SJSA1 (cell line): ENCODE results near the gene ABCC6. TPM values are rescaled to one million over a fixed set of nuclear protein-coding genes. Genes with fewer than 3 reads are reported as not detected.

Experiments
- DNase-seq, 2 experiments: peaks; one replicate each; pipeline ENCODE4 v3.0.0-alpha.2; 2015 to 2020; ENCODE audit warnings: low spot score in 2 of 2, low read depth in 1 of 2
- H3K27ac ChIP-seq: fragments of 250-450 bp; sonication (Bioruptor Pico); 2 replicates; pipeline ENCODE4 v1.5.1; 2020; ENCODE audit warnings: mild to moderate bottlenecking, moderate library complexity
- H3K27me3 ChIP-seq: fragments of 250-450 bp; sonication (Bioruptor Pico); replicated peaks from 2 replicates; pipeline ENCODE4 v1.5.1; 2020; ENCODE audit warnings: mild to moderate bottlenecking, moderate library complexity
- H3K36me3 ChIP-seq: fragments of 250-450 bp; sonication (Bioruptor Pico); 2 replicates; pipeline ENCODE4 v1.5.1; 2020; ENCODE audit warnings: mild to moderate bottlenecking
- H3K4me1 ChIP-seq: fragments of 250-450 bp; sonication (Bioruptor Pico); replicated peaks from 2 replicates; pipeline ENCODE4 v1.6.1; 2021; ENCODE audit warnings: mild to moderate bottlenecking
- H3K4me3 ChIP-seq: fragments of 250-450 bp; sonication (Bioruptor Pico); 2 replicates; pipeline ENCODE4 v1.5.1; 2020; ENCODE audit warnings: mild to moderate bottlenecking
- H3K9me3 ChIP-seq: fragments of 250-450 bp; sonication (Bioruptor Pico); replicated peaks from 2 replicates; pipeline ENCODE4 v1.5.1; 2020; ENCODE audit warnings: mild to moderate bottlenecking
- total RNA-seq: library from RNA; depleted of rRNA; stranded (reverse); fragments of >200 nt; shearing (Covaris generic); gene quantifications from 2 replicates; pipeline ENCODE4 v1.2.3, GENCODE V29; 2014

ABCC6 gene
- total RNA-seq, 1 experiment from 2014 or later = not detected

DNA sequence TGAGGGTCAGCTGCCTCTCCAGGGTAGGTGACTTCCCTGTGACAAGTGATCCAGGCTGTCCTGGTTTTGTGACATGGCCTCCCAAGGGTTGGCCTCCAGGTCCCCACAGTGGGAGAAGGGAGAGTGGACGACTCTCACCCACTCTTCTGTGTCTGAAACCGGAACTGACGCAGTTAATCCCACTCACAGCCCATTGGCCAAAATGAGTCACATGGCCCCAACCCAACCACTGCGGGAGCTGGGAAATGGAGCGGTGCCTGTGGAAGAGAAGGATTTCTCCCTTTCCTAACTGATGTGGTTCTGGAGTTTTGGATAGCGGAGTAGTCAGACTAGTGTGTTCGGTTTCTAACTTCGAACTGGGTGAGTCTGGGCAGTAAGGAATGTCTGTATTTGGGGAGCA, 79.4 kb downstream of the ABCC6 start:
- Histone ChIP-seq H3K9me3 (no peaks in the 10 kb centered on the region), H3K27me3 (no peaks in the 10 kb centered on the region), H3K4me1 (no peaks in the 10 kb centered on the region), H3K27ac (no peak overlapping the region), H3K36me3 (peaks cover 64% of the 10 kb centered on the region), H3K4me3 (no peak overlapping the region)
- DNase-seq = no peak

DNA sequence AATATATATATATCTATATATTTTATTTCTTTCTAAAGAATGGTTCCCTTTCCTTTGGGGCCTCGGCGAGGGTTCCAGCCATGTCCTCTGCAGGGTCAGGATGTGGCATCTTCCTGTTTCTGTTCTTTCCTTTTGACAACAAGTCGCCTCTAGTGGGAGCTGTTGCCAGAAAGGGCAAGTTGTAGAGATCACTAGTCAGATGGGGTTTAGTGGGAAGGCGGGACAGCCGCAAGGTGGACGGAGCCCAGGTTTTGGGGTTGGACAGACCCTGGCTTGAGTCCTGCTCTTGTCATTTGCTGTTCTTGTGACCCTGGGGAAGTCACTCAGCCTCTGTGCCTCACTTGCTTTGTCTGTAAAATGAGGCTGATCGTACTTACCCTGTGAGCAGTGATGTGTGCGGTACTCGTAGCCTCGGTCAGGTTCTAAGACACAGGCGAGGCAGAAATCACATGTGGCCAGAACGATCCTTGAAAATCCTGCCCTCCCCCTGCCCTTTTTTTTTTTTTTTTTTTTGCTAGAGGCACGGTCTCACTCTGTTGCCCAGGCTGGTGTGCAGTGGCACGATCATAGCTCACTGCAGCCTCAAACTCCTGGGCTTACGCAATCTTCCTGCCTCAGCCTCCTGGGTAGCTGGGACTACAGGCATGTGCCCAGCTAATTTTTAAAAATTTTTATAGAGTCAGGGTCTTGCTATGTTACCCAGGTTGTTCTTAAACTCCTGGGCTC, 80.1 kb downstream of the ABCC6 start:
- no peak for DNase-seq

DNA sequence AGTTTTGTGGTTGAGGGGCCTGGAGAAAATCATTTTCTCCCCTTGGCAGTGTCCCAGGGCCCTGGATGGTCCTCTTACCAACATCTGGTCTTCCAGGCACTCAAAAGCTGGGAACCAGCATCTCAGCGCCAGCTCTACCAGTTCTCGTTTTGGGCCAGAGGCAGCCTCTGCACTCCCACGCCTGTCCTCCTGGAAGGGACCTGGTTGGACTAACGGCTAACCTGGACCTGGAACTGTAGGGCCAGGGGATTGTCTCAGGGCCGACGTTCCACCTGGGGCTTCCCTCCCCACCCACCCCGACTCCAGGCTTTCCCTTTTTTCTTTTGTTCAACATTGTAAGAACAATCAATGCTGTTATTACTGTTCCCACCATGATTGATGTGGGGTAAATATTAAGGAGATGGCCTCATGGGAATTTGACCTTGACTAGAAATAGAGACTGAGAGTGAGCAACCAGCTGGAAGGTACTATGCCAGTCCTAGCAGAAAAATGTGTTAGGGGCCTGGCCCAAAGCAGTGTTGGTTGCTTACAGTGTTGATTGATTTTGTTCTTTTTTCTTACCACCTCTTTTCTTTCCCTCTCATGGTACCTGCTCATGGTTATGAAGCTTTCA, 81.4 kb downstream of the ABCC6 start:
- peaks cover 78% of the 10 kb centered on the region for H3K36me3 ChIP-seq
- no peak overlapping the region for H3K27ac ChIP-seq
- no peak for DNase-seq
- H3K4me1 ChIP-seq = no peaks in the 10 kb centered on the region
- no peaks in the 10 kb centered on the region for H3K27me3 ChIP-seq
- H3K9me3 ChIP-seq = no peaks in the 10 kb centered on the region
- H3K4me3 ChIP-seq = no peak overlapping the region

More for the DNA sequence above, 80.1 kb downstream of the ABCC6 start:
- Histone ChIP-seq H3K27me3 (no peaks in the 10 kb centered on the region), H3K9me3 (no peaks in the 10 kb centered on the region), H3K36me3 (peaks cover 72% of the 10 kb centered on the region), H3K4me1 (no peaks in the 10 kb centered on the region), H3K4me3 (no peak overlapping the region), H3K27ac (no peak overlapping the region)

DNA sequence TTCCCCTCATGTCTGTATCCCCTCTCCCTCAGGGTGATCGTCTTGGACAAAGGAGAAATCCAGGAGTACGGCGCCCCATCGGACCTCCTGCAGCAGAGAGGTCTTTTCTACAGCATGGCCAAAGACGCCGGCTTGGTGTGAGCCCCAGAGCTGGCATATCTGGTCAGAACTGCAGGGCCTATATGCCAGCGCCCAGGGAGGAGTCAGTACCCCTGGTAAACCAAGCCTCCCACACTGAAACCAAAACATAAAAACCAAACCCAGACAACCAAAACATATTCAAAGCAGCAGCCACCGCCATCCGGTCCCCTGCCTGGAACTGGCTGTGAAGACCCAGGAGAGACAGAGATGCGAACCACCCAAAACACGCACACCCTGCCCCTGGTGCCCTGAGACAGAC, 82.2 kb downstream of the ABCC6 start:
- no peaks in the 10 kb centered on the region for H3K9me3 ChIP-seq
- H3K4me3 ChIP-seq = no peak overlapping the region
- H3K27me3 ChIP-seq = no peaks in the 10 kb centered on the region
- DNase-seq = no peak
- H3K27ac ChIP-seq = no peak overlapping the region
- H3K36me3 ChIP-seq = peaks cover 81% of the 10 kb centered on the region
- H3K4me1 ChIP-seq = no peaks in the 10 kb centered on the region

DNA sequence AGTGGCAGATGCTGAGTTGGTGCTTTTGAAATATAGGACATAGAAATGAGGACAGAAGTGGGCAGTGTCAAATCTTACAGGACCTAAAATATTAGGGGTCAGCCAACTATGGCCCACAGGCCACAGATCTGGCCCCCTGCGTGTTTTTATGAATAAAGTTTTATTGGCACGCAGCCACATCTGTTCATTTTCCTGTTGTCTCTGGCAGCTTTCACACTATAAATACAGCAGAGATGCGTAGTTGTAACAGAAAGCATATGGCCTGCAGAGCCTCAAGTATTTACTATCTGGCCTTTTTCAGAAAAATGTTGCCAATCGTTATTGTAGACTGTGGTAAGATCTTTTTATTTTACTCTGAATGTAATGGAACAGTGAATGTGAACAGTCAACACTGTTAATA, 82.8 kb downstream of the ABCC6 start:
- H3K9me3 ChIP-seq = no peaks in the 10 kb centered on the region
- H3K4me1 ChIP-seq = no peaks in the 10 kb centered on the region
- H3K27ac ChIP-seq = no peak overlapping the region
- no peaks in the 10 kb centered on the region for H3K27me3 ChIP-seq
- H3K36me3 ChIP-seq = peaks cover 78% of the 10 kb centered on the region
- DNase-seq = no peak
- H3K4me3 ChIP-seq = no peak overlapping the region

DNA sequence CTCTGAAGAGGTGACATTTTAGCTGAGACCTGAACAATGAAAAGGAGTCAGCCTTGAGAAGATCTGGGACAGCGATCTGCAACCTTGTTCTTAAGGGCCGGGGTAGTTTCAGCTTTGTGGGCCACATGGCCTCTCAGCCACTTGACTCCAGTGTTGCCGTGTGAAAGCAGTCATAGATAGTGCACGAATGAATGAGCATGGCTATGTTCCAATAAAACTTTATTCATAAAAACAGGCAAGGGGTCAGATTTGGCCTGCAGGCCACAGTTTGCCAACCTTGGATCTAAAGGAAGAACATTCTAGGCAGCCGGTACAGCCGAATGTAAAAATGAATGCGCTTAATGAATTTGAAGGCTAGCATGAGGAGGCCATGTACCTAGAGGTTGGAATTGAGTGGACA, 83.5 kb downstream of the ABCC6 start:
- no peaks in the 10 kb centered on the region for H3K27me3 ChIP-seq
- peaks cover 83% of the 10 kb centered on the region for H3K36me3 ChIP-seq
- no peaks in the 10 kb centered on the region for H3K4me1 ChIP-seq
- DNase-seq = no peak
- H3K27ac ChIP-seq = no peak overlapping the region
- no peaks in the 10 kb centered on the region for H3K9me3 ChIP-seq
- H3K4me3 ChIP-seq = no peak overlapping the region

DNA sequence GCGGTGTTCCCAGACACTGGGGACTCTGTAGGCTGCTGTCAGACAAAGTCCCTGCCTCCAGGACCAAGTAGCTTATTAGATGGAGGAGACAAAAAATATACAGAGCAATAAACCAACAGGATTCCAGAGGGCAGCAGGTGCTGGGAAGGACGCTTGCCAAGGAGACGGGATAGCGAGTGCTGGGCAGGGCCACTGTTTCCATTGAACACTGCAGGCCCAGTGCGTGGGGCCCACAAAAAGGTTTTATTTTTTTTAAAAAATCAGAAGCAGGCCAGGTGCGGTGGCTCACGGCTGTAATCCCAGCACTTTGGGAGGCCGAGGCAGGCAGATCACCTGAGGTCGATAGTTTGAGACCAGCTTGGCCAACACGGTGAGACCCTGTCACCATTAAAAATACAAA, 84.2 kb downstream of the ABCC6 start:
- no peak for DNase-seq
- Histone ChIP-seq H3K4me1 (no peaks in the 10 kb centered on the region), H3K36me3 (peaks cover 83% of the 10 kb centered on the region), H3K4me3 (no peak overlapping the region), H3K27me3 (no peaks in the 10 kb centered on the region), H3K27ac (no peak overlapping the region), H3K9me3 (no peaks in the 10 kb centered on the region)

DNA sequence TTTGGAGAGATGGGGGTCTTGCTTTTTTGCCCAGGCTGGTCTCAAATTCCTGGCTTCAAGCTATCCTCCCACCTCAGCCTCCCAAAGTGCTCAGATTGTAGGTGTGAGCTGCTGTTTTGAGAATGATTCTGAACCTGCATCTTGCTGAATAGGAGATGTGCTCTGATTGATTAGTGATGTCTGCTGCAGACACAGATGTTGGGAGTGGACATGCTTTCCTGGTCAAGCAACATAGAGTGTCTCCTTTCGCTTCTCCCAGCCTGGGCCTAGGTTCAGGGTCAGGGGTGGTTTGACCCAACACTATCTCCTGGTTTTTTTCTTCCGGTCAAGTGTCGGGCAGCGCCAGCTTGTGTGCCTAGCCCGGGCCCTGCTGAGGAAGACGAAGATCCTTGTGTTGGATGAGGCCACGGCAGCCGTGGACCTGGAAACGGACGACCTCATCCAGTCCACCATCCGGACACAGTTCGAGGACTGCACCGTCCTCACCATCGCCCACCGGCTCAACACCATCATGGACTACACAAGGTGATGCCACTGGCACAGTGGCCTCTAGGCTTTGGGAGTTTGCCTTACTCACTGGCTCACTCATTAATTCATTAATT, 85.2 kb downstream of the ABCC6 start:
- no peak for DNase-seq

DNA sequence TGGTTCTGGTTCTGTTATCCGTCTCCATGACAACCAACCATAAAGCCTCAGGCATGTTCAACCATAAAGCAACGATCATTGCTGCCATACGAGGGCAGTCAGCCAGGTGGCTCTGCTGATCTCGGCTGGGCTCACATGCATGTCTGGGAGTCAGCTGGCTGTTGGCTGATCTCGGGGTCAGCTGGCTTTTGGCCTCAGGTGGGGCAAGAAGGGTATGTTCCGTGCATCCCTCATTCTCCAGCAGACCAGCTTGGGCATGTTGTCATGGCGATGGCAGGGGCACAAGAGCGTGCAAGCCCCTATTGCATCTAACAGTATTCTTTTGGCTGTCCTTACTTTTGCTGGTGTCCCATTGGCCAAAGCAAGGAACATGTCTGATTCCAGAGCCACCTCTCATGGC, 86.2 kb downstream of the ABCC6 start:
- peaks cover 86% of the 10 kb centered on the region for H3K36me3 ChIP-seq
- no peak for DNase-seq
- no peak overlapping the region for H3K27ac ChIP-seq

More for the DNA sequence above, 85.2 kb downstream of the ABCC6 start:
- peaks cover 86% of the 10 kb centered on the region for H3K36me3 ChIP-seq
- no peak overlapping the region for H3K27ac ChIP-seq
- H3K4me1 ChIP-seq = no peaks in the 10 kb centered on the region
- no peaks in the 10 kb centered on the region for H3K9me3 ChIP-seq
- no peaks in the 10 kb centered on the region for H3K27me3 ChIP-seq
- H3K4me3 ChIP-seq = no peak overlapping the region

DNA sequence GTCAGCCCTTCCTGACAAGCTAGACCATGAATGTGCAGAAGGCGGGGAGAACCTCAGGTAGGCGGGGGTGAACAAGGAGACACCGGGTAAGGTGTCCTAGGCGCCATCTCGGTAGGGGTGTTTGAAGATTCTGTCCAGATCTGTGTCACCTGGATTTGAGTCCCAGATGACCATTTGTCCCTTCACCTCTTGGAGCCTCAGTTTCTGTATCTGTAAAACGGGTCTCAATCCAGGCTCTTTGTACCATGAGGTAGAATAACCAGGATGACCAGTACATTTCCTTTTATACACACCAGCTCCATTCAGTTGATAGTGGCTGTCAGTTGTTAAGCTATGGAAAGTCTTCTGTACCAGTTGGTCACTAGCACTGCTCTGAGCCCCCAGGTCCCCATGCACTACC, 86.7 kb downstream of the ABCC6 start:
- H3K27ac ChIP-seq = no peak overlapping the region
- no peaks in the 10 kb centered on the region for H3K9me3 ChIP-seq
- H3K4me1 ChIP-seq = no peaks in the 10 kb centered on the region
- no peaks in the 10 kb centered on the region for H3K27me3 ChIP-seq
- no peak overlapping the region for H3K4me3 ChIP-seq
- DNase-seq = no peak
- peaks cover 87% of the 10 kb centered on the region for H3K36me3 ChIP-seq

More for the DNA sequence above, 86.2 kb downstream of the ABCC6 start:
- H3K27me3 ChIP-seq = no peaks in the 10 kb centered on the region
- H3K9me3 ChIP-seq = no peaks in the 10 kb centered on the region
- H3K4me1 ChIP-seq = no peaks in the 10 kb centered on the region
- H3K4me3 ChIP-seq = no peak overlapping the region

DNA sequence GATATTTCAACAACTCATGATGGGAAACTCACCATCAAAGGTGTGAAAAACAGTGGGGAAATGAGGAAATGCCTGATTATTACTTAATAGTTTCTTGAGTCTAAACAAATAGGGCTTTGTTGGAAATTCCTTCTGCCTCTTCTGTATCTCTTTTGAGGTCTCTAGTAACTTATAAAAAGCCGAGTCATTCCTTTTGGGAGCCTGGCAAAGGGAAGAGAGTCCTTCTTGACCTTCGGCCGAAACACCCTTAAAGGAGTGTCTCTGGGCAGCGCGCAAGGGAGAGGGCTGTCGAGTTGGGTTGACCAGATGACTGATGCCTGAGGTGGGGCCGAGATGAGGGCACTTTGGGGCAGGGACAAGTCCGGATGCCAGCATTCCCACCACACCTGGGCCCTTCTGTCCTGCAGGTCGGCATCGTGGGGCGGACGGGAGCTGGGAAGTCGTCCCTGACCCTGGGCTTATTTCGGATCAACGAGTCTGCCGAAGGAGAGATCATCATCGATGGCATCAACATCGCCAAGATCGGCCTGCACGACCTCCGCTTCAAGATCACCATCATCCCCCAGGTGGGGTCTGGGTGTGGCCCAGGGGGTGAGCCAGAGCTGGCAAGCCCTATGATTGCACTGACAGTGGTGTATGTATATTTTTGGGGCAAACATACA, 89.2 kb downstream of the ABCC6 start:
- H3K4me1 ChIP-seq = no peaks in the 10 kb centered on the region
- DNase-seq = no peak
- H3K4me3 ChIP-seq = no peak overlapping the region
- no peaks in the 10 kb centered on the region for H3K9me3 ChIP-seq
- H3K27me3 ChIP-seq = no peaks in the 10 kb centered on the region
- H3K36me3 ChIP-seq = peaks cover 83% of the 10 kb centered on the region
- no peak overlapping the region for H3K27ac ChIP-seq

DNA sequence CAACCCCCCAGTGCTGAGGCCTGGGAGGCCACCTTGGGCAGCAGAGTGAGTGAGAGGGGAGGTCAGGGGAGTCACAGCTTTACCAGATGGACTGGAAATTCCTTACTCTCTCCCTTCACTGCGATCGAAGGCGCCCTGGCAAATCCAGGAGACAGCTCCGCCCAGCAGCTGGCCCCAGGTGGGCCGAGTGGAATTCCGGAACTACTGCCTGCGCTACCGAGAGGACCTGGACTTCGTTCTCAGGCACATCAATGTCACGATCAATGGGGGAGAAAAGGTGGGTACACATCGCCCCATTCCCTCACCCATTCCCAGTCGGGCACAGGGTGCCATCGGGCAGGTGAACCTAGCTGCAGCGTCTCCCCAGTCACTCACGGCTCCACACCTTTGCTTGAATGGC, 91.6 kb downstream of the ABCC6 start:
- Histone ChIP-seq H3K36me3 (peaks cover 79% of the 10 kb centered on the region), H3K27ac (no peak overlapping the region), H3K27me3 (no peaks in the 10 kb centered on the region), H3K9me3 (no peaks in the 10 kb centered on the region), H3K4me1 (no peaks in the 10 kb centered on the region), H3K4me3 (no peak overlapping the region)
- DNase-seq = no peak

DNA sequence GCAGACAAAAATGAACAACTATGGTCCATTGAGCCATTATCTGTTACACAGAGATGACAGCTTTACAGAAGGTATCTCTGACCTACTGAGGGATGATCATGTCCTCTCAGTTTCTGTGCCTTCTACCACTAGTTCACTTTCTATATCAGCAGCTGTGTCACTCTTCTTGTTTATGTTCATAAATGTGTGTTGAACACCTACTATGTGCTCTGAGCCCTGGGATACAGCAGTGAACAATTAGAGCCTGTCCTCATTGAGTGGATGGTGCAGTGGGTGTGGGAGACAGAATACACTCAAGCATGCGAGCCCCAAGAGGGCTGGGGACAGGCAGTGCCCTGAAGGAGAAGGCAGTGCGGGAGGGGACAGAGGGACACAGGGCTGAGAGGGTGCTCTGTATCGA, 92.1 kb downstream of the ABCC6 start:
- Histone ChIP-seq H3K4me3 (no peak overlapping the region), H3K27me3 (no peaks in the 10 kb centered on the region), H3K27ac (no peak overlapping the region), H3K36me3 (peaks cover 76% of the 10 kb centered on the region), H3K9me3 (no peaks in the 10 kb centered on the region), H3K4me1 (no peaks in the 10 kb centered on the region)
- no peak for DNase-seq
